DOHH2 (cell line): Measurements from ENCODE around the gene TRAPPC11.

Source experiments
- H3F3A ChIP-seq: fragments of 200-600 bp; sonication (generic), shearing (Covaris generic); 2 replicates; pipeline ENCODE4 v1.6.0; 2016; ENCODE audit warnings: antibody characterized with exemption, mild to moderate bottlenecking; ENCODE audit not compliant: control insufficient read depth, insufficient read depth
- H3K27ac ChIP-seq: fragments of 200-600 bp; sonication (generic); 2 replicates; pipeline ENCODE4 v1.5.1; 2014; ENCODE audit warnings: low read depth, mild to moderate bottlenecking, low read length, moderate library complexity
- H3K27me3 ChIP-seq: fragments of 200-600 bp; sonication (generic); 2 replicates; pipeline ENCODE4 v1.6.1; 2014; ENCODE audit warnings: mild to moderate bottlenecking, low read length, mixed read lengths; ENCODE audit not compliant: control insufficient read depth
- H3K36me3 ChIP-seq: fragments of 200-600 bp; sonication (generic); 2 replicates; pipeline ENCODE4 v1.6.1; 2014; ENCODE audit warnings: mild to moderate bottlenecking, low read length, moderate library complexity, mixed read lengths; ENCODE audit not compliant: control insufficient read depth
- H3K4me1 ChIP-seq: fragments of 200-600 bp; sonication (generic); 2 replicates; pipeline ENCODE4 v1.6.1; 2014; ENCODE audit warnings: mild to moderate bottlenecking, low read length, mixed read lengths; ENCODE audit not compliant: control insufficient read depth
- H3K4me2 ChIP-seq: fragments of 200-600 bp; sonication (generic); 2 replicates; pipeline ENCODE4 v1.6.0; 2014; ENCODE audit warnings: mild to moderate bottlenecking, low read length, moderate library complexity
- H3K4me3 ChIP-seq: fragments of 200-600 bp; sonication (generic); 2 replicates; pipeline ENCODE4 v1.5.1; 2014; ENCODE audit warnings: mild to moderate bottlenecking, low read length, mixed read lengths
- H3K79me2 ChIP-seq: fragments of 200-600 bp; sonication (generic); 2 replicates; pipeline ENCODE4 v1.6.1; 2014; ENCODE audit warnings: mild to moderate bottlenecking, low read length, mixed read lengths; ENCODE audit not compliant: control insufficient read depth
- H3K9me2 ChIP-seq: fragments of 200-600 bp; sonication (generic); replicated peaks from 2 replicates; pipeline ENCODE4 v1.6.1; 2014; ENCODE audit warnings: mild to moderate bottlenecking, low read length, mixed read lengths; ENCODE audit not compliant: control insufficient read depth
- H3K9me3 ChIP-seq: fragments of 200-600 bp; sonication (generic); 2 replicates; pipeline ENCODE4 v1.6.1; 2014; ENCODE audit warnings: antibody characterized with exemption, low read length, mixed read lengths; ENCODE audit not compliant: control insufficient read depth, insufficient read depth
- H4K20me1 ChIP-seq: fragments of 200-600 bp; sonication (generic); 2 replicates; pipeline ENCODE4 v1.6.0; 2014; ENCODE audit warnings: low read depth, mild to moderate bottlenecking, antibody characterized with exemption, low read length, moderate library complexity; ENCODE audit not compliant: control insufficient read depth, insufficient read depth
- CTCF ChIP-seq: fragments of 200-600 bp; sonication (generic); IDR thresholded peaks from one replicate; pipeline ENCODE4 v1.5.1; 2014; ENCODE audit warnings: antibody characterized with exemption, mild to moderate bottlenecking, low read depth, low read length; ENCODE audit not compliant: poor library complexity, severe bottlenecking
- EZH2phosphoT487 ChIP-seq: fragments of 200-600 bp; sonication (generic); IDR thresholded peaks from 2 replicates; pipeline ENCODE4 v1.6.1; 2017; ENCODE audit warnings: borderline replicate concordance, mild to moderate bottlenecking, antibody characterized with exemption, low read length, moderate library complexity, mixed read lengths

TRAPPC11 gene

DNA sequence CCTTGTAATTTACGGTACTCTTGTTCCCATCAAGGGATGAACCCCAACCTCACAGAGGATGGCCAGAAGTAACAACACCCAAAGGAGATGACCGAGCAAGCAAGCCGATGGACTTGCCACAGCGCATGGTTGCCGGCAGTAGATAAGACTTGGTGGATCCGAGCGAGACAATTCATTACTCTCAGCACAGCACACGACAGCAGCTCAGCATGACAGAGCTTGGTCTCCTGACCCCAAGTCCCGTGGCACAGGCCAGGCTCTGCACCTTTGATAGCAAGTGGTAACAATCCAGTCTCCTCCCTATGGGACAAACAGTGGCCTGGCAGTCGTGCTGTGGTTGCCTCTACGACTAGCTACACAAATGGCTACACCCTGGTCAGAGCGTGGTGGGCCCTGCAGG, 26.4 kb upstream of the TRAPPC11 start:
- Histone ChIP-seq H3K27me3 (no peaks in the 10 kb centered on the region), H3F3A (no peaks in the 10 kb centered on the region), H3K4me3 (no peak overlapping the region), H3K36me3 (no peaks in the 10 kb centered on the region), H3K4me1 (no peaks in the 10 kb centered on the region), H3K9me2 (no peaks in the 10 kb centered on the region), H3K9me3 (no peaks in the 10 kb centered on the region), H3K4me2 (no peak overlapping the region), H4K20me1 (no peaks in the 10 kb centered on the region), H3K79me2 (no peaks in the 10 kb centered on the region), H3K27ac (no peak overlapping the region)
- no peak for TF ChIP-seq CTCF
- TF ChIP-seq EZH2phosphoT487, result no peak

- Histone ChIP-seq H3K4me2 (no peak overlapping the region), H3F3A (no peaks in the 10 kb centered on the region), H4K20me1 (no peaks in the 10 kb centered on the region), H3K27ac (no peak overlapping the region), H3K79me2 (no peaks in the 10 kb centered on the region), H3K9me2 (no peaks in the 10 kb centered on the region), H3K4me3 (no peak overlapping the region), H3K27me3 (no peaks in the 10 kb centered on the region), H3K9me3 (no peaks in the 10 kb centered on the region), H3K36me3 (no peaks in the 10 kb centered on the region), H3K4me1 (no peaks in the 10 kb centered on the region)
- no peak for TF ChIP-seq CTCF
- TF ChIP-seq EZH2phosphoT487, result no peak
These were observed 25.4 kb upstream of the TRAPPC11 start for GRCh38 chr4:183633476-183634400.

GRCh38 chr4:183635321-183635720, 23.8 kb upstream of the TRAPPC11 start:
- Histone ChIP-seq H3K79me2 (no peaks in the 10 kb centered on the region), H3K4me2 (no peak overlapping the region), H3K27me3 (no peaks in the 10 kb centered on the region), H3K36me3 (no peaks in the 10 kb centered on the region), H4K20me1 (no peaks in the 10 kb centered on the region), H3K4me3 (no peak overlapping the region), H3K9me3 (no peaks in the 10 kb centered on the region), H3K4me1 (no peaks in the 10 kb centered on the region), H3K27ac (no peak overlapping the region), H3F3A (no peaks in the 10 kb centered on the region), H3K9me2 (no peaks in the 10 kb centered on the region)
- TF ChIP-seq CTCF (no peak), EZH2phosphoT487 (no peak)
